ENCODE measurements around the gene SORCS1. TPM values are rescaled to one million over a fixed set of nuclear protein-coding genes. Genes with fewer than 3 reads are reported as not detected.

The SORCS1 gene
- total and polyA plus RNA-seq, 2 experiments from 2014 or later: 1.1 to 4.6 TPM

DNA sequence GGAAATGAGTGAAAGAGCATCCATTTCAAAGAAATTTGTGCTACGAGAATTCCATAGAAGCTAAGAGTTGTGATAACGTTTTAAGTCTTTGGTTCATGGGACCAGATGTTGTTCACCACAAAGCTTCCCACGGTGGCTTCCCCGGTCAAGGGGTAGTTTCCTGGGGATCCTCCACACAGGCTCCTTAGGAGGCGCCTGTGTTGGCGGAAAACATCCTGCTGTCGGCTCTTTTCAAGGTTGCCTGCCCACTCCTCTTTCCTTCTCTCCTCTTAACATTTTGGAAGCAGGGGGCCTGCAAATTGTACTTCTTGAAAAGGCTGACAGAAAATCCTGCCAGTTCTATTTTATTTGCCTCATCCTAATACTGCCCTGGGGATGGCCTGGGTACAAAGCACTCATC lies 398.6 kb downstream of the SORCS1 start:
- 74% methylated on average over 7 of the region's 7 CpGs for WGBS (ENCODE audit: low lambda C conversion rate, missing lambda C conversion rate)
- Histone ChIP-seq H3K9me2 (replicated peaks; ENCODE audit: insufficient read depth) (no peaks in the 10 kb centered on the region), H3K79me2 (no peaks in the 10 kb centered on the region), H3K4me2 (no peak overlapping the region), H3K4me1 (ENCODE audit: insufficient read depth) (no peaks in the 10 kb centered on the region), H2AFZ (no peak overlapping the region), H3K27me3 (no peaks in the 10 kb centered on the region), H3K36me3 (replicated peaks; ENCODE audit: insufficient read depth, low read depth) (no peaks in the 10 kb centered on the region), H4K20me1 (ENCODE audit: insufficient read depth, poor library complexity, severe bottlenecking) (no peaks in the 10 kb centered on the region), H3K9me3 (ENCODE audit: low read depth) (no peaks in the 10 kb centered on the region), H3K27ac (no peak overlapping the region), H3K4me3 (no peak overlapping the region)
- DNase-seq (ENCODE audit: low spot score): no peak
- TF ChIP-seq EZH2 (IDR thresholded peaks at IDR 0.05; ENCODE audit: borderline replicate concordance) (no peak), EZH2phosphoT487 (IDR thresholded peaks at IDR 0.05; ENCODE audit: low read depth, severe bottlenecking, unreplicated experiment) (no peak)
- TF ChIP-seq, protein P1, sequence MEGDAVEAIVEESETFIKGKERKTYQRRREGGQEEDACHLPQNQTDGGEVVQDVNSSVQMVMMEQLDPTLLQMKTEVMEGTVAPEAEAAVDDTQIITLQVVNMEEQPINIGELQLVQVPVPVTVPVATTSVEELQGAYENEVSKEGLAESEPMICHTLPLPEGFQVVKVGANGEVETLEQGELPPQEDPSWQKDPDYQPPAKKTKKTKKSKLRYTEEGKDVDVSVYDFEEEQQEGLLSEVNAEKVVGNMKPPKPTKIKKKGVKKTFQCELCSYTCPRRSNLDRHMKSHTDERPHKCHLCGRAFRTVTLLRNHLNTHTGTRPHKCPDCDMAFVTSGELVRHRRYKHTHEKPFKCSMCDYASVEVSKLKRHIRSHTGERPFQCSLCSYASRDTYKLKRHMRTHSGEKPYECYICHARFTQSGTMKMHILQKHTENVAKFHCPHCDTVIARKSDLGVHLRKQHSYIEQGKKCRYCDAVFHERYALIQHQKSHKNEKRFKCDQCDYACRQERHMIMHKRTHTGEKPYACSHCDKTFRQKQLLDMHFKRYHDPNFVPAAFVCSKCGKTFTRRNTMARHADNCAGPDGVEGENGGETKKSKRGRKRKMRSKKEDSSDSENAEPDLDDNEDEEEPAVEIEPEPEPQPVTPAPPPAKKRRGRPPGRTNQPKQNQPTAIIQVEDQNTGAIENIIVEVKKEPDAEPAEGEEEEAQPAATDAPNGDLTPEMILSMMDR (IDR thresholded peaks at IDR 0.05; ENCODE audit: poor library complexity): no peak

DNA sequence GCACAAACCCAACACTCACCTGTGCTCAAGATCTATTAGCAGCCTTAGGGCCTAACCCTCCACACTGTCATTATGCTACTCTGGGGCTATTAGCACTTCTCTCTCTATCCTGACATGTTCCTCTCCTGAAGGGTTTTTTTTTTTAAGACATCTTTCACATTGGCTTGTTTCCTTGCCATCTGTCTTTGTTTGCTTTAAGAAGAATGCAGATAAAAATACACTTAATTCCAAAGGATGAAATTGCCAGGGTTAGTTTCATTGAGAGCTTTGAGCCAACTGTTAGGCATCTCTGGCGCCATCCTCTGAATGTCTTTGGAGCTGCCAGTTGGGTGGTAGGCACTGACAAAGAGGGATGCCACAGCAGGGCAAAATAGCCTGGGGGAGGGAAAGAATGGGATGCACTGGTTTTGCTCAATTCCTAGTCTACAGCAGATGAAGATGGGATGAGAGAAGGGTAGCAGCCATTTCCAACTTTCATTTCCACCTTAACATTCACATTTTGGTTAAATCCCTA lies 399.2 kb downstream of the SORCS1 start:
- H3K4me2 ChIP-seq: no peak overlapping the region
- no peaks in the 10 kb centered on the region for H3K27me3 ChIP-seq
- H3K9me3 ChIP-seq (ENCODE audit: low read depth): no peaks in the 10 kb centered on the region
- H4K20me1 ChIP-seq (ENCODE audit: insufficient read depth, poor library complexity, severe bottlenecking): no peaks in the 10 kb centered on the region
- no peaks in the 10 kb centered on the region for H3K4me1 ChIP-seq (ENCODE audit: insufficient read depth)
- no peak for DNase-seq (ENCODE audit: low spot score)
- TF ChIP-seq, protein P1 (IDR thresholded peaks at IDR 0.05; ENCODE audit: poor library complexity): no peak
- TF ChIP-seq EZH2 (IDR thresholded peaks at IDR 0.05; ENCODE audit: borderline replicate concordance) (no peak), EZH2phosphoT487 (IDR thresholded peaks at IDR 0.05; ENCODE audit: low read depth, severe bottlenecking, unreplicated experiment) (no peak)
- no peaks in the 10 kb centered on the region for H3K36me3 ChIP-seq (replicated peaks; ENCODE audit: insufficient read depth, low read depth)
- H2AFZ ChIP-seq: no peak overlapping the region
- 89% methylated on average over 1 of the region's 1 CpG for whole genome bisulfite sequencing (ENCODE audit: low lambda C conversion rate, missing lambda C conversion rate)
- no peaks in the 10 kb centered on the region for H3K9me2 ChIP-seq (replicated peaks; ENCODE audit: insufficient read depth)
- no peak overlapping the region for H3K27ac ChIP-seq
- no peaks in the 10 kb centered on the region for H3K79me2 ChIP-seq
- no peak overlapping the region for H3K4me3 ChIP-seq

DNA sequence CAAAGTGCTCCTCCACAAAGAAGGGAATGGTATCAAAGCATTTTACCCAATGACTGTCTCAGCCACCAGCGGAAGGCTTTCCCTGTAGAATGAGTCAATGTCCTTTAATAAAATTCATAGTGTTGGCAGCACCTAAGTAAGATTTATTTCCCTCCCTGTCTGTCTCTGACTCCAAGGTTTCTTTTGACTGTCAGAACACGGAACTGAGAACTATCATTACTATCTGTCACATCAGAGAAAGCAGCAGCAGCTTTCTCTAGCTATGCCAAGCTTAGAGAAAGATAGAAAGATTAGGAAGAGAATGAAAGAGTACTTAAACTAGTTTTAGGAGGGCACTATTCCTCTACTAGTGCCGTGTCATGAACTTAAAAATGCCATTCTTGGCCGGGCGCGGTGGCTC lies 400.1 kb downstream of the SORCS1 start:
- H3K9me2 ChIP-seq (replicated peaks; ENCODE audit: insufficient read depth): no peaks in the 10 kb centered on the region
- 88% methylated on average over 6 of the region's 6 CpGs for WGBS (ENCODE audit: low lambda C conversion rate, missing lambda C conversion rate)
- TF ChIP-seq, protein P1 (IDR thresholded peaks at IDR 0.05; ENCODE audit: poor library complexity): no peak
- TF ChIP-seq EZH2 (IDR thresholded peaks at IDR 0.05; ENCODE audit: borderline replicate concordance): no peak
- TF ChIP-seq EZH2phosphoT487 (IDR thresholded peaks at IDR 0.05; ENCODE audit: low read depth, severe bottlenecking, unreplicated experiment): no peak

More for the DNA sequence above, 400.1 kb downstream of the SORCS1 start:
- Histone ChIP-seq H3K9me3 (ENCODE audit: low read depth) (no peaks in the 10 kb centered on the region), H3K4me1 (ENCODE audit: insufficient read depth) (no peaks in the 10 kb centered on the region), H3K36me3 (replicated peaks; ENCODE audit: insufficient read depth, low read depth) (no peaks in the 10 kb centered on the region), H2AFZ (no peak overlapping the region), H3K27me3 (no peaks in the 10 kb centered on the region), H3K4me3 (no peak overlapping the region), H3K4me2 (no peak overlapping the region), H4K20me1 (ENCODE audit: insufficient read depth, poor library complexity, severe bottlenecking) (no peaks in the 10 kb centered on the region), H3K27ac (no peak overlapping the region), H3K79me2 (no peaks in the 10 kb centered on the region)
- DNase-seq (ENCODE audit: low spot score): no peak
